ENCODE results near the gene PTTG1IP. TPM values are rescaled to one million over a fixed set of nuclear protein-coding genes. Genes with fewer than 3 reads are reported as not detected.
A peak's percentile ranks its signal among the peaks of the same experiment; 100 is the strongest.

The PTTG1IP gene
- total RNA-seq, 6 donors from 2014 or later: 150 to 316 (median 247) TPM

DNA sequence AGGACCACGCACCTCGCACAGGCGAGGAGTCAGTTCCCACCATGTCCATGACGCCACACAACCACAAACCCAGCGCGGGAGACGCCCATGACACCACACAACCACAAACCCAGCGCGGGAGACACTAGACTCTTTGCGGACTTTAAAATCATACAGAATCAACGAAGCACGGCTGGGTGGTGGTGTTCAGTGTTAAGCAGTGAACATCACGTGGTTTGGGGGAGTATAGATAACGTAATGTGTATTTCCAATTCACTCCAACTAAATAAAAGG lies 19.2 kb downstream of the PTTG1IP start:
- WGBS, 2 donors: 71 to 85% methylated on average over 14 of the region's 14 CpGs
- Histone ChIP-seq H3K4me3 (no peak overlapping the region), H3K27ac (no peak overlapping the region), H3K4me1 (peaks cover 0 to 15% (median 6%) of the 10 kb centered on the region in 4 donors), H3K27me3 (no peaks in the 10 kb centered on the region), H3K9me3 (no peaks in the 10 kb centered on the region), H3K36me3 (peaks cover 38 to 100% (median 82%) of the 10 kb centered on the region in 4 donors)
- DNase-seq (no peak), ATAC-seq (ENCODE audit: low FRiP score in 2 of 2) (no peak)
- no peak for TF ChIP-seq POLR2AphosphoS5 (IDR thresholded peaks at IDR 0.05)
- TF ChIP-seq POLR2A (IDR thresholded peaks at IDR 0.05): no peak
- no peak for TF ChIP-seq EP300 (IDR thresholded peaks at IDR 0.05)
- TF ChIP-seq, protein P1, sequence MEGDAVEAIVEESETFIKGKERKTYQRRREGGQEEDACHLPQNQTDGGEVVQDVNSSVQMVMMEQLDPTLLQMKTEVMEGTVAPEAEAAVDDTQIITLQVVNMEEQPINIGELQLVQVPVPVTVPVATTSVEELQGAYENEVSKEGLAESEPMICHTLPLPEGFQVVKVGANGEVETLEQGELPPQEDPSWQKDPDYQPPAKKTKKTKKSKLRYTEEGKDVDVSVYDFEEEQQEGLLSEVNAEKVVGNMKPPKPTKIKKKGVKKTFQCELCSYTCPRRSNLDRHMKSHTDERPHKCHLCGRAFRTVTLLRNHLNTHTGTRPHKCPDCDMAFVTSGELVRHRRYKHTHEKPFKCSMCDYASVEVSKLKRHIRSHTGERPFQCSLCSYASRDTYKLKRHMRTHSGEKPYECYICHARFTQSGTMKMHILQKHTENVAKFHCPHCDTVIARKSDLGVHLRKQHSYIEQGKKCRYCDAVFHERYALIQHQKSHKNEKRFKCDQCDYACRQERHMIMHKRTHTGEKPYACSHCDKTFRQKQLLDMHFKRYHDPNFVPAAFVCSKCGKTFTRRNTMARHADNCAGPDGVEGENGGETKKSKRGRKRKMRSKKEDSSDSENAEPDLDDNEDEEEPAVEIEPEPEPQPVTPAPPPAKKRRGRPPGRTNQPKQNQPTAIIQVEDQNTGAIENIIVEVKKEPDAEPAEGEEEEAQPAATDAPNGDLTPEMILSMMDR (IDR thresholded peaks at IDR 0.05): no peak

DNA sequence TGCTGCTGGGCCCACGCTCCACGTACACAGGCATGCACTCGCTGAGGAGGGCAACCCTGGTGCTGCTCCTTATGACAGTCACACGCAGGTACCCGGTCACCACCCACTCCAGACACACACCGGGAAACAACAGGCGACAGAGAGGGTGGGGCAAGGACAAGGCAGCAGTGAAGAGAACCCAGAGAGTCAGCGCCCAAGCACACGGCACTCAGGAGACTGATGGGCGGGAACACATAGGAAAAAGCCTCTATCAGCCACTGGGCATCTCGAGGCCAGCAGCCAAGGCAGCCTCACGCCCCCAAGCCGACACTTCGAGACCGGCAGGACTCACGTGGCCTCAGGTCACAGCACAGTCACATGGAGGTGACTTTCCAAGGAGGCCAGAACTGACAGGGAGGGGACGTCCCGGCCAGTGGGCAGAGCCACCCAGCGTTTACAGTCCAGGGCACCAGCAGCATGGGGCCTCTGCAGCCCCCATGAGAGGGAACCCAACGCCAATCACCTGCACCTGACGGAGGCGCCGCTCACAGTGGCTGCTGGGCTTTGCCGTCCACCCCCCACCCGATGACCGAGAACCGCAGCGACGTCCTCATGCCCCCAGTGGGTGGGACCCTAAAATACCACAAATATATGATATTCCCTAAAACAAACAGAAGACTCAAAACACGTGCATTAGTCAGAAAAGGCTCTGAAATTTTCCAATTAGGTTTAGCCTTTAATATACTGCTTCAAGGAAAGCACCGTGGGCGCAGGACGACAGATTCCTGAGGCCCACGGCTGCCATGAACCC lies 19.7 kb downstream of the PTTG1IP start:
- TF ChIP-seq POLR2AphosphoS5 (IDR thresholded peaks at IDR 0.05) (no peak), POLR2A (IDR thresholded peaks at IDR 0.05) (no peak)
- DNase-seq: no peak

DNA sequence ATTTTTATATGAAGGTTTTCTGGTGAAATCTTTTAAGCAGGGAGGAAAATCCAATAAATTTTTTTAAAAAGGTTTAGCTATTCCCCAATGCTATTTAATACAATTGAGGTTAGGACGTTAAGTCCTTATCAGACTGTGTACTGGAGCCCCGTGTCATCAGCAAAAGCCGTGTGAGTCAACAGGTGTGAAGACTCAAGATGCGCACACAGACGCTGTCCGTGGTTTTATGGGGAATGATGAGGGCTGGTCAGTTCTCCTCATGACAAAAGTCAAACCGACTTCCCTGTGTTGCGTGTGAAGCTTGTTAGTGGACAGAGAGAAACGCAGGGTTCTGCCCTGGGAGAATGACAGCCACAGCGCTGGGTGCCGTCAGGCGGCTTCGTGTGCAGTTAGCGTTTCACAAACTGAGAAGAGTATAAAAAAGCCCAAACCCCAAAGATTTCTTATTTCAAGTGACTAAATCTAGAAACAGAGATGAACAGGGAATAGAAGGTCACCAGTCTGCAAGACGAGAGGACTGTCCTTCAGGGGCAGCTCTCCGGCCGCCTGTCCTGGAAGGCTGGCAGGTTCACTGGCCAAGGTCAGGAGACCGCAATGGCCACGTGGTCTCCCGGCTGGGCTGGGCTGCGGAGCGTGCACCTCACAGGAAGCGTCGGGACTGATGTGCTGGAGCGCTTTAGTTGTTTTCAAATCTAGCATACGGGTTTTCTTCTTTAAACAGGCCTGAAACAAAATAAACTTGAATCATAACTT lies 22.4 kb downstream of the PTTG1IP start:
- DNase-seq: no peak
- H3K36me3 ChIP-seq: peaks cover 40 to 80% (median 66%) of the 10 kb centered on the region in 4 donors
- no peak for ATAC-seq (ENCODE audit: low FRiP score in 2 of 2)
- H3K27ac ChIP-seq: no peak overlapping the region
- no peak for TF ChIP-seq EP300 (IDR thresholded peaks at IDR 0.05)
- TF ChIP-seq POLR2AphosphoS5 (IDR thresholded peaks at IDR 0.05): no peak
- no peak for TF ChIP-seq POLR2A (IDR thresholded peaks at IDR 0.05)
- TF ChIP-seq, protein P1 (IDR thresholded peaks at IDR 0.05): no peak
- no peaks in the 10 kb centered on the region for H3K9me3 ChIP-seq
- WGBS, 2 donors: 83 to 87% methylated on average over 26 of the region's 26 CpGs
- H3K27me3 ChIP-seq: no peaks in the 10 kb centered on the region
- peaks cover 9 to 11% (median 11%) of the 10 kb centered on the region in 4 donors for H3K4me1 ChIP-seq
- no peak overlapping the region for H3K4me3 ChIP-seq

More for the DNA sequence above, 19.7 kb downstream of the PTTG1IP start:
- Histone ChIP-seq H3K4me3 (no peak overlapping the region), H3K27me3 (no peaks in the 10 kb centered on the region), H3K9me3 (no peaks in the 10 kb centered on the region), H3K27ac (no peak overlapping the region), H3K36me3 (peaks cover 43 to 100% (median 82%) of the 10 kb centered on the region in 4 donors), H3K4me1 (peaks cover 0 to 10% (median 3%) of the 10 kb centered on the region in 4 donors)
- no peak for ATAC-seq (ENCODE audit: low FRiP score in 2 of 2)
- 88 to 92% methylated on average over 29 to 34 of the region's 34 CpGs for WGBS, 2 donors

DNA sequence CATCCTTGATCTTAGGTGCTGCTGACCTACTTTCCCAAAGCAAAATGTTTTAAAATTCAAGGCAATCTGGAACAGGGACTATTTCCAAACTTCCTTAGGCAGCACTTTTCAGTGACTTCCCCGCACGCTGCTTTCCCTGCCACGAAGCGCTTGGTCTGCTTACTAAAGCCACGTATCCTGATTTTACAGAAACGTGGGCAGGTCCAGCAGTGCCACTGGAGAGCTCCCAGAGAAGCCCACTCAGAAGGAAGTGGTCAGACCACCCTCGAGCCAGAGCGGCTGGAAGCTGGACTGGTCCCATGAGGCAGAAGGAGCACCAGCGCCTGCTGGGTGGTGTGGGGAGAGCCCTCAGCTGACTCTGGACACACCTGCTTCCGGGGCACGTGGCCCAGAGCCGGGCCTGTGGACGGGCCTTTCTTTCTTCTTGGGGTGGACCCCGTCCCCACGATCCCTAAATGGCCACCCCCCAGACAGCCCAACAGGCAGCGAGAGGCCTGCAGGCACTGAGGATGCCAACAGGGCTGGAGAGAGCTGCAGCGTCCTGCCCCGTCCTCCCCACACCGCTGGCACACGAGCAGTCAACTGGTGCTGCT lies 23.2 kb downstream of the PTTG1IP start:
- Histone ChIP-seq H3K36me3 (peaks cover 37 to 72% (median 58%) of the 10 kb centered on the region in 4 donors), H3K27ac (no peak overlapping the region), H3K4me1 (peaks cover 17 to 19% (median 18%) of the 10 kb centered on the region in 4 donors), H3K9me3 (no peaks in the 10 kb centered on the region), H3K27me3 (no peaks in the 10 kb centered on the region), H3K4me3 (no peak overlapping the region)
- ATAC-seq (ENCODE audit: low FRiP score in 2 of 2) (no peak), DNase-seq (peak in 1 of 2 donors; percentile 72)
- TF ChIP-seq, protein P1 (IDR thresholded peaks at IDR 0.05): no peak
- no peak for TF ChIP-seq EP300 (IDR thresholded peaks at IDR 0.05)
- TF ChIP-seq POLR2A (IDR thresholded peaks at IDR 0.05): no peak
- no peak for TF ChIP-seq POLR2AphosphoS5 (IDR thresholded peaks at IDR 0.05)
- WGBS, 2 donors: 91 to 93% methylated on average over 13 to 20 of the region's 20 CpGs

DNA sequence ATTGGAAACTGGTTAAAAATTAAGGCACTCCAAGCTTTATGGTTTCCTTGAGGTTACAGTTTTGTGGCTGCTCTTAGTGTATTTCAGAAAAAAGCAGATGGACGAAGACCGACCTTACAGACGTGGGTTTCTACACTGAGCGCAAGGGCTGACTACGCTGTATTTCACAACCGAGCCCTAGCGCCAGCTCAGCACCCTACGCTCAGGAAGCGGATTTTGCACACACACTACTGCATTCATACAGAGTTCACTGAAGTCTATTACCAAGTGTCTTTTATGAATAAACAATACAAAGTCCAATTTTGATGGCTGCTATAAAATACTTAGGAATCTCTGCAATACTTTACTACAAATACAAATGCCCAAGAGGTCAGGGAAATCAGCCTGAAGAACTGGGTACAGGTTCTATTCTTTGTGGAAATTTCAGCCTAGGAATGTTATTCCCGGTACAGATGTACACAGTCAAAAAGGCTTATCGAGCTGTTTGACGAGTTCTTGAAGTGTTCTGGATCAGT lies 23.8 kb downstream of the PTTG1IP start:
- H3K27me3 ChIP-seq: no peaks in the 10 kb centered on the region
- DNase-seq: no peak
- H3K4me1 ChIP-seq: peaks cover 18 to 21% (median 20%) of the 10 kb centered on the region in 4 donors
- no peak for ATAC-seq (ENCODE audit: low FRiP score in 2 of 2)
- TF ChIP-seq EP300 (IDR thresholded peaks at IDR 0.05): no peak
- no peak for TF ChIP-seq POLR2AphosphoS5 (IDR thresholded peaks at IDR 0.05)
- no peak for TF ChIP-seq POLR2A (IDR thresholded peaks at IDR 0.05)
- TF ChIP-seq, protein P1 (IDR thresholded peaks at IDR 0.05): no peak
- H3K4me3 ChIP-seq: no peak overlapping the region
- H3K27ac ChIP-seq: no peak overlapping the region
- no peaks in the 10 kb centered on the region for H3K9me3 ChIP-seq
- WGBS, 2 donors: 85 to 87% methylated on average over 12 of the region's 12 CpGs
- H3K36me3 ChIP-seq: peaks cover 31 to 66% (median 52%) of the 10 kb centered on the region in 4 donors

All from upper lobe of left lung (tissue), 6 donors.